Kidney (tissue), 14 donors: ENCODE measurements around the gene CRIP1. TPM values are rescaled to one million over a fixed set of nuclear protein-coding genes. Genes with fewer than 3 reads are reported as not detected.
A peak's percentile ranks its signal among the peaks of the same experiment; 100 is the strongest.

Experiments
- DNase-seq, 5 donors: peaks; one replicate each; pipeline ENCODE4 v3.0.0-alpha.2; 2013 to 2020
- FAIRE-seq: peaks from 2 replicates; lab custom pipeline; 2012; peaks lifted over from hg19 to GRCh38; lab: Jason Lieb, UNC
- H3K27ac ChIP-seq, 2 donors: one replicate each; pipeline ENCODE4 v1.7.0; 2013; ENCODE audit warnings: low read depth in 2 of 2, low read length in 2 of 2, inconsistent platforms in 1 of 2
- H3K27me3 ChIP-seq: one replicate; pipeline ENCODE4 v1.7.1; 2013; ENCODE audit warnings: low read length, inconsistent platforms; ENCODE audit not compliant: control insufficient read depth, insufficient read depth
- H3K36me3 ChIP-seq, 3 donors: one replicate each; pipeline versions ENCODE4 v1.7.0 to v1.7.1; 2013; ENCODE audit warnings: low read length in 3 of 3, control low read depth in 1 of 3, inconsistent platforms in 1 of 3; ENCODE audit not compliant: insufficient read depth in 3 of 3, control insufficient read depth in 2 of 3
- H3K4me1 ChIP-seq, 3 donors: one replicate each; pipeline versions ENCODE4 v1.7.0 to v1.7.1; 2013; ENCODE audit warnings: low read length in 3 of 3, inconsistent platforms in 1 of 3, low read depth in 1 of 3; ENCODE audit not compliant: control insufficient read depth in 2 of 3, insufficient read depth in 2 of 3
- H3K4me3 ChIP-seq, 3 donors: one replicate each; pipeline versions ENCODE4 v1.7.0 to v1.8.1; 2013; ENCODE audit warnings: low read length in 3 of 3, control low read depth in 1 of 3, inconsistent platforms in 1 of 3
- H3K9ac ChIP-seq, 3 donors: one replicate each; pipeline versions ENCODE4 v1.7.0 to v1.7.1; 2013; ENCODE audit warnings: low read length in 3 of 3, control low read depth in 1 of 3, inconsistent platforms in 1 of 3
- H3K9me3 ChIP-seq, 3 donors: one replicate each; pipeline versions ENCODE4 v1.7.0 to v1.7.1; 2013; ENCODE audit warnings: low read length in 3 of 3, control low read depth in 1 of 3, inconsistent platforms in 1 of 3; ENCODE audit not compliant: control insufficient read depth in 2 of 3, insufficient read depth in 1 of 3
- intact Hi-C: fragments of 100-400 bp; cut with DNase I; formaldehyde crosslinking; loops from one replicate; pipeline ENCODE4 v1.11.1; 2022
- polyA plus RNA-seq: library from polyadenylated mRNA; stranded (reverse); fragments of 350-450 nt; fragmentation: Illumina TruSeq; extraction: RNeasy Lipid Tissue Mini Kit (QIAGEN cat#74804); gene quantifications from one replicate; pipeline ENCODE4 v1.2.3, GENCODE V29; 2014; ENCODE audit warnings: low read depth, low replicate concordance; ENCODE audit not compliant: insufficient read depth
- total RNA-seq: library from RNA; stranded (reverse); fragmentation: NEBNext Ultra II Directional; extraction: Animal tissue kit (Norgen Biotek cat#: 25700); gene quantifications from one replicate; pipeline ENCODE4 v1.2.1, GENCODE V29; 2021
- TF ChIP-seq, protein P1 (sequence below): IDR thresholded peaks from 3 replicates; pipeline ENCODE4 v1.5.1; 2012; ENCODE audit warnings: mild to moderate bottlenecking, moderate library complexity, borderline replicate concordance; ENCODE audit not compliant: insufficient read depth; ENCODE audit errors: extremely low read depth
- donor health status: control.
- donor health status: control.
- donor health status: control.
- donor health status: control.
- donor health status: control.
- donor health status: DM: yes; HTN: yes; CAD: no.
- donor health status: Normal renal cell carcinoma (clear cell type).

The CRIP1 gene
- total and polyA plus RNA-seq, 2 donors from 2014 or later, result 272 to 381 TPM

GRCh38 chr14:105530285-105531087 is 43.8 kb downstream of the CRIP1 start:
- DNase-seq, result peak in 1 of 5 donors; percentile 70
- H3K4me1 ChIP-seq, result peaks cover 0 to 15% (median 0%) of the 10 kb centered on the region in 3 donors
- no peaks in the 10 kb centered on the region for H3K27me3 ChIP-seq
- H3K9ac ChIP-seq, result no peak overlapping the region
- no peak overlapping the region for H3K4me3 ChIP-seq
- TF ChIP-seq, protein P1, sequence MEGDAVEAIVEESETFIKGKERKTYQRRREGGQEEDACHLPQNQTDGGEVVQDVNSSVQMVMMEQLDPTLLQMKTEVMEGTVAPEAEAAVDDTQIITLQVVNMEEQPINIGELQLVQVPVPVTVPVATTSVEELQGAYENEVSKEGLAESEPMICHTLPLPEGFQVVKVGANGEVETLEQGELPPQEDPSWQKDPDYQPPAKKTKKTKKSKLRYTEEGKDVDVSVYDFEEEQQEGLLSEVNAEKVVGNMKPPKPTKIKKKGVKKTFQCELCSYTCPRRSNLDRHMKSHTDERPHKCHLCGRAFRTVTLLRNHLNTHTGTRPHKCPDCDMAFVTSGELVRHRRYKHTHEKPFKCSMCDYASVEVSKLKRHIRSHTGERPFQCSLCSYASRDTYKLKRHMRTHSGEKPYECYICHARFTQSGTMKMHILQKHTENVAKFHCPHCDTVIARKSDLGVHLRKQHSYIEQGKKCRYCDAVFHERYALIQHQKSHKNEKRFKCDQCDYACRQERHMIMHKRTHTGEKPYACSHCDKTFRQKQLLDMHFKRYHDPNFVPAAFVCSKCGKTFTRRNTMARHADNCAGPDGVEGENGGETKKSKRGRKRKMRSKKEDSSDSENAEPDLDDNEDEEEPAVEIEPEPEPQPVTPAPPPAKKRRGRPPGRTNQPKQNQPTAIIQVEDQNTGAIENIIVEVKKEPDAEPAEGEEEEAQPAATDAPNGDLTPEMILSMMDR, result no peak
- no peaks in the 10 kb centered on the region for H3K36me3 ChIP-seq
- FAIRE-seq, result no peak
- H3K9me3 ChIP-seq, result no peaks in the 10 kb centered on the region
- no peak overlapping the region for H3K27ac ChIP-seq
- intact Hi-C loops, result no loop called here

GRCh38 chr14:105531088-105531893 is 44.6 kb downstream of the CRIP1 start:
- H3K4me1 ChIP-seq, result peaks cover 0 to 15% (median 0%) of the 10 kb centered on the region in 3 donors
- H3K9ac ChIP-seq, result no peak overlapping the region
- H3K27ac ChIP-seq, result no peak overlapping the region
- DNase-seq (peak in 1 of 5 donors; percentile 63), FAIRE-seq (no peak)
- no peak overlapping the region for H3K4me3 ChIP-seq
- no peaks in the 10 kb centered on the region for H3K36me3 ChIP-seq
- no peaks in the 10 kb centered on the region for H3K27me3 ChIP-seq
- TF ChIP-seq, protein P1, result no peak
- no peaks in the 10 kb centered on the region for H3K9me3 ChIP-seq
- intact Hi-C loops, result no loop called here

DNA sequence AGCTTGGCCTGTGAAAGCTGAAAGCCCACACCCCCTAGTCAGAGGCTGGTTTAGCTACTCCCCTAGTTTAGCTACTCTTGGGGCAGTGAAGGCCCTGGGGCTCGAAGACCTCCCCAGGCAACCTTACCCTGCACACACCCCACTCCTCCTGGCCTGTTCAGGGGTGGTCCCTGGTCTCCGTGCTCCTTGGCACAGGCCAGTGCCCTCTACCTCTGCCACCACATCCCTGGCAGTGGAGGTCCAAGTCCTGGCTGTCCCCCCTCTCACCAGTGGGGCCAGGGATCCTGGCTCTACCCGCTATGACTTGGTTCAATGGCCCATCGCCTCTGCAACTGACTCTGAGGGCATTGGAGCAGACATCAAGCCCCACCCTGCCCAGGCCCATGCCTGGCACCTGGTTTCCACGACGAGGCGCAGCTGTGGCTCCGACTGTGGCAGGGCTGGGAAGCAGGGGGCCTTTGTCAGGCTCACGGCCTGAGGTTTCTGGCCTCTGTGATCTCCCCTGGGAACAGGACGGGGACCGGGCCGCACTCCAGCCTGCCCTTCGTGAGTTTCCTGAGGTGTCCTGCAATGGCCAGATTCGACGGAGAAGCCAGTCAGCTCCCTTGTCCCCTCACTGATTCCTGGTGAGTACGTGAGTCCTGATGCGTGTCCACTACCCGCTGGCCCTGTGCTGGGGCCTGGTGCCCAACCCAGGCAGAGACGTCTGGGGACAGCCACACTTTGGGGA is 45.4 kb downstream of the CRIP1 start:
- Histone ChIP-seq H3K4me1 (peaks cover 0 to 13% (median 0%) of the 10 kb centered on the region in 3 donors), H3K27me3 (no peaks in the 10 kb centered on the region), H3K9me3 (no peaks in the 10 kb centered on the region), H3K4me3 (no peak overlapping the region), H3K27ac (no peak overlapping the region), H3K36me3 (no peaks in the 10 kb centered on the region), H3K9ac (no peak overlapping the region)
- FAIRE-seq (no peak), DNase-seq (peak in 1 of 5 donors; percentile 61)
- intact Hi-C loops, result no loop called here
- TF ChIP-seq, protein P1, result no peak
